MCF 10A (cell line): ENCODE results near the gene FAM161B. TPM values are rescaled to one million over a fixed set of nuclear protein-coding genes. Genes with fewer than 3 reads are reported as not detected.

Source experiments
- Bru-seq: library from RNA; stranded (reverse); fragments of 400-500 nt; gene quantifications from one replicate; lab custom pipeline; 2021; lab: Mats Ljungman, UMichigan
- BruChase-seq, 2 experiments: library from RNA; stranded (reverse); fragments of 400-500 nt; gene quantifications; one replicate each; lab custom pipeline; 2021; lab: Mats Ljungman, UMichigan
- BruUV-seq: library from RNA; stranded (reverse); fragments of 400-500 nt; replicated peaks from 2 replicates; lab custom pipeline; 2021; lab: Mats Ljungman, UMichigan
- CTCF ChIA-PET: fragments of 300-600 bp; sonication (Branson Sonifier 250); formaldehyde crosslinking; extraction: SDS; loops from one replicate; lab custom pipeline; 2021; ENCODE audit warnings: antibody characterized with exemption, inconsistent platforms; lab: Yijun Ruan, JAX
- POLR2A ChIA-PET: fragments of 300-600, 350-650 bp; sonication (Branson Sonifier 250); formaldehyde crosslinking; extraction: SDS; loops from one replicate; lab custom pipeline; 2020; ENCODE audit warnings: antibody characterized with exemption, inconsistent platforms; lab: Yijun Ruan, JAX
- DNase-seq: peaks from one replicate; pipeline ENCODE4 v3.0.0-alpha.2; 2018; ENCODE audit not compliant: unreplicated experiment
- H3K27ac Mint-ChIP-seq: one replicate; pipeline ENCODE4 v1.8.0; 2022; ENCODE audit warnings: mild to moderate bottlenecking, low read depth, mixed read lengths; ENCODE audit not compliant: unreplicated experiment
- H3K27me3 Mint-ChIP-seq: one replicate; pipeline ENCODE4 v1.8.0; 2022; ENCODE audit warnings: mixed read lengths; ENCODE audit not compliant: insufficient read depth, unreplicated experiment
- H3K36me3 Mint-ChIP-seq: one replicate; pipeline ENCODE4 v1.8.0; 2022; ENCODE audit warnings: mild to moderate bottlenecking, moderate library complexity, mixed read lengths; ENCODE audit not compliant: insufficient read depth, unreplicated experiment
- H3K4me1 Mint-ChIP-seq: one replicate; pipeline ENCODE4 v1.8.0; 2022; ENCODE audit warnings: mixed read lengths; ENCODE audit not compliant: insufficient read depth, unreplicated experiment
- H3K4me3 Mint-ChIP-seq: one replicate; pipeline ENCODE4 v1.8.0; 2022; ENCODE audit warnings: mild to moderate bottlenecking, moderate library complexity, mixed read lengths; ENCODE audit not compliant: unreplicated experiment
- H3K9me3 Mint-ChIP-seq: one replicate; pipeline ENCODE4 v1.8.0; 2022; ENCODE audit warnings: mixed read lengths; ENCODE audit not compliant: unreplicated experiment
- intact Hi-C: fragments of 100-400 bp; cut with micrococcal nuclease; formaldehyde crosslinking; loops from 2 replicates; pipeline ENCODE4 v1.14.1; 2022
- long read RNA-seq: library from polyadenylated mRNA; stranded (forward); transcript quantifications from one replicate; pipeline ENCODE4 v2.0.0, GENCODE V29; 2022
- total RNA-seq: library from RNA; stranded (reverse); gene quantifications from 2 replicates; pipeline ENCODE4 v1.2.3, GENCODE V29; 2022
- TF ChIP-seq, protein P1 (sequence below): fragments of 200-600 bp; IDR thresholded peaks from one replicate; pipeline ENCODE4 v1.8.0; 2022; ENCODE audit warnings: antibody characterized with exemption, mild to moderate bottlenecking; ENCODE audit not compliant: unreplicated experiment

The FAM161B gene, protein sequence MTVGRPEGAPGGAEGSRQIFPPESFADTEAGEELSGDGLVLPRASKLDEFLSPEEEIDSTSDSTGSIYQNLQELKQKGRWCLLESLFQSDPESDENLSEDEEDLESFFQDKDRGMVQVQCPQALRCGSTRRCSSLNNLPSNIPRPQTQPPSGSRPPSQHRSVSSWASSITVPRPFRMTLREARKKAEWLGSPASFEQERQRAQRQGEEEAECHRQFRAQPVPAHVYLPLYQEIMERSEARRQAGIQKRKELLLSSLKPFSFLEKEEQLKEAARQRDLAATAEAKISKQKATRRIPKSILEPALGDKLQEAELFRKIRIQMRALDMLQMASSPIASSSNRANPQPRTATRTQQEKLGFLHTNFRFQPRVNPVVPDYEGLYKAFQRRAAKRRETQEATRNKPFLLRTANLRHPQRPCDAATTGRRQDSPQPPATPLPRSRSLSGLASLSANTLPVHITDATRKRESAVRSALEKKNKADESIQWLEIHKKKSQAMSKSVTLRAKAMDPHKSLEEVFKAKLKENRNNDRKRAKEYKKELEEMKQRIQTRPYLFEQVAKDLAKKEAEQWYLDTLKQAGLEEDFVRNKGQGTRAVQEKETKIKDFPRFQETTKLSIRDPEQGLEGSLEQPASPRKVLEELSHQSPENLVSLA
- total RNA-seq, result 2.1 and 3.0 TPM in 2 replicates
- percentile 42 among the genes with signal in this experiment for Bru-seq, nascent RNA
- percentile 39 among the genes with signal in this experiment for BruChase-seq, experiment 1, labeled RNA remaining after a 6-hour chase
- BruChase-seq, experiment 2, labeled RNA remaining after a 2-hour chase, result percentile 38 among the genes with signal in this experiment
- long read RNA-seq, full-length matches to known transcripts, result 2 of 4 reads
- long read RNA-seq, partial matches to known transcripts, result 0 of 4 reads
- long read RNA-seq, other reads (novel, unspliced or antisense), result 2 of 4 reads

DNA sequence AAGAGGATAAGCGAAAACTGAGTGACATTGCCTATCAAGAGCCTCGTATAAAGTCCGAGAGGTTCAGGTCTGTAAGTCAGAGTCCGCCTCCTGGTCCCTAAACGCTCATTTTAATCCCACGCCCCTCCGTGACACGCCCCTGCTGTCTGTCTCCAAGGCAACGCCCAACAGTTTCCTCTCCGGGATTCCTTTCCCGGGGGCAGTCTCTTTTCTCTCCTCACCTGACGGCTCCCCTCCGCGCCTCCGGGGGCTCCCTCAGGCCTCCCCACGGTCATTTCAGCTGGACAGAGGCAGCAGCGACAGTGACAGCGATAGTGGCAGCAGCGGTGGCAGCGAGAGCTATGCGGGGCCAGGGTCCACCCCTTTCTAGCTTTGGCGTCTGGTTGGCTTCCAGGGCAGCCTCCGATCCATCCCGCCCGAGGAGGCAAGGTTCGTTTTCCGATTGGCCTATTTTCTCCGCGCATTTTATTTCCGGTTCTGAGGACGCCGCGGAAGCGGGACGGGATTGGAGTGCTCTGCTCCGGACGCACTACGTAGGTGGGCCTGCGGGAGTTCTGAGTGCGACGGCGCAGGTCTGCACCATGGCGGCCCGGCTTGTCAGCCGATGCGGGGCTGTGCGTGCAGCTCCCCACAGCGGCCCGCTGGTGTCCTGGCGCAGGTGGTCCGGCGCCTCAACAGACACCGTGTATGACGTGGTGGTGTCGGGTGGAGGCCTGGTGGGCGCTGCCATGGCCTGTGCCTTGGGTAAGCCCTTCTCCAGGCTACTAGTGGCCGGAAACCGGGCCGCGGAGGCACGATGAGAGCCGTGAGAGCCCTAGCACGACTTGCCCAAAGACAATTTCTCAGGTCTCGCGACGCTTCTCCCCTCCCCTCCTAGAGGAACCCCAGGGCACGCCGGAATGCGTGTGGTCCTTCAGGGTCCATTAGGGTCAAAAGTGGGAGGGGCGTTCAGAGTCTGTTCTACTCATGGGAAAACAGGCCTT lies at the start of gene FAM161B, which contains the start of gene COQ6:
Gene FAM161B (minus strand): TSS at position 343 of the 983 bp plus-strand sequence. CDS start 68 bp downstream, at position 275.
Gene COQ6 (plus strand): TSS at position 551 of the 983 bp plus-strand sequence. CDS start 31 bp downstream, at position 582.
- Mint-ChIP-seq H3K9me3 (no peaks in the 10 kb centered on the region), H3K4me3 (peak within 1 kb of the TSS; percentile 96), H3K27me3 (no peaks in the 10 kb centered on the region), H3K4me1 (peaks cover 10% of the 10 kb centered on the region), H3K27ac (peak within 1 kb of the TSS; percentile 93), H3K36me3 (peaks cover 21% of the 10 kb centered on the region)
- peak; percentile 97 for DNase-seq
- TF ChIP-seq, protein P1, sequence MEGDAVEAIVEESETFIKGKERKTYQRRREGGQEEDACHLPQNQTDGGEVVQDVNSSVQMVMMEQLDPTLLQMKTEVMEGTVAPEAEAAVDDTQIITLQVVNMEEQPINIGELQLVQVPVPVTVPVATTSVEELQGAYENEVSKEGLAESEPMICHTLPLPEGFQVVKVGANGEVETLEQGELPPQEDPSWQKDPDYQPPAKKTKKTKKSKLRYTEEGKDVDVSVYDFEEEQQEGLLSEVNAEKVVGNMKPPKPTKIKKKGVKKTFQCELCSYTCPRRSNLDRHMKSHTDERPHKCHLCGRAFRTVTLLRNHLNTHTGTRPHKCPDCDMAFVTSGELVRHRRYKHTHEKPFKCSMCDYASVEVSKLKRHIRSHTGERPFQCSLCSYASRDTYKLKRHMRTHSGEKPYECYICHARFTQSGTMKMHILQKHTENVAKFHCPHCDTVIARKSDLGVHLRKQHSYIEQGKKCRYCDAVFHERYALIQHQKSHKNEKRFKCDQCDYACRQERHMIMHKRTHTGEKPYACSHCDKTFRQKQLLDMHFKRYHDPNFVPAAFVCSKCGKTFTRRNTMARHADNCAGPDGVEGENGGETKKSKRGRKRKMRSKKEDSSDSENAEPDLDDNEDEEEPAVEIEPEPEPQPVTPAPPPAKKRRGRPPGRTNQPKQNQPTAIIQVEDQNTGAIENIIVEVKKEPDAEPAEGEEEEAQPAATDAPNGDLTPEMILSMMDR, result no peak
- TSS peak; percentile 44 for BruUV-seq
- ChIA-PET CTCF (interaction anchor here (0.6 to 0.7 kb wide), 4 partner anchors 26 to 183 kb away, joined by 3 to 4 read pairs (median 4); no protein-coding TSS in a partner anchor), POLR2A (interaction anchor here (0.6 to 1.3 kb wide), 22 partner anchors 8 to 814 kb away, joined by 3 to 16 read pairs (median 4); partner anchors contain the start of genes AREL1, BBOF1, ENTPD5 and FCF1)
- intact Hi-C loops, result loop anchor here (2.0 to 5.0 kb wide), 2 partner anchors 69 to 87 kb away; partner anchors contain the start of genes BBOF1 and ENTPD5

DNA sequence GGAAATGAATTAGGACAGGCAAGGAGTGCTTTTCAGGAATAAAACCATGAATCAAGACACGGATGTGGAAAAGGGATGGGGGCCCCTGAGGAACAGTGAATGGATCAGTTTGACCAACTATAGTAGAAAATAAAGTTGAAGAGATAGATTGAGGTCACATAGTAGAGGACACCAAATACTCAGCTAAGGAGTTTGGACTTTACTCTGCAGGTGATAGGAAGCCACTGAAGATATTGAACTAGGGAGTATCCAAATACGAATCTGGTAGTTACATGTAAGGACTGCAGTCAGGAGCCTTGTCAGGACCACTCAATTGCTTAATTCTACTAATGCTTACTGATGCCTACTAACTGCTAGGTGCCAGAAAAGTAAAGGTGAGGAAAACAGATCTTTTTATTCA lies 48.8 kb upstream of the FAM161B start:
- no peak overlapping the region for H3K4me3 Mint-ChIP-seq
- H3K9me3 Mint-ChIP-seq, result no peaks in the 10 kb centered on the region
- ChIA-PET POLR2A (no interaction called here), CTCF (interaction anchor here (1.3 kb wide), 1 partner anchor 22 kb away, joined by 4 read pairs; no protein-coding TSS in a partner anchor)
- H3K36me3 Mint-ChIP-seq, result peaks cover 34% of the 10 kb centered on the region
- intact Hi-C loops, result no loop called here
- no TSS peak for BruUV-seq
- peak overlapping the region; percentile 52 for H3K27ac Mint-ChIP-seq
- TF ChIP-seq, protein P1, result no peak
- no peak for DNase-seq
- H3K4me1 Mint-ChIP-seq, result no peaks in the 10 kb centered on the region
- no peaks in the 10 kb centered on the region for H3K27me3 Mint-ChIP-seq

DNA sequence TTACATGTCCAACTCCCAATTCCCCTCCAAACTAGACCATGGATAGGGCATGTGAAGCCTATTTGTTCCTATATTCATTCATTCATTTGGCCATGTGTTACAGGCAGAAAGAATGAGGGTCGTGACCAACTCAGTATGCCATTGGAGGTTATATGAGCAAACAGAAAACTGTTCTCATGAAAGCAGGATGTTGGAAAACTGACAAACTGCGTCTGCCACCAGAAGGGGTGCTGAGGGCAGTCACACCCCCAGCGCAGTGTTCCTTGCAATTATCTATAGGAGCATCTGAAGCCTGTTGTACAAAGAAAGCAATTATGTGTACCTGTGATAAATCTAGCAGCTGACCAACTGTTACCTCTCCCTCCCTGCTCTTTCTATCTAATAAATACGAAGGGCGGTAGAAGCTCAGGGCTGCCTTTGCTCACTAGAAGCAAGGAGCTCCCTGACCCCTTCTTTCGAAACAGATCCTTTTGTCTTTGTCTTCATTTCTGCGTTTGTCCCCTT lies 48.1 kb upstream of the FAM161B start:
- H3K36me3 Mint-ChIP-seq, result peaks cover 26% of the 10 kb centered on the region
- no TSS peak for BruUV-seq
- peak overlapping the region; percentile 52 for H3K27ac Mint-ChIP-seq
- TF ChIP-seq, protein P1, result no peak
- H3K27me3 Mint-ChIP-seq, result no peaks in the 10 kb centered on the region
- no peaks in the 10 kb centered on the region for H3K9me3 Mint-ChIP-seq
- POLR2A ChIA-PET, result no interaction called here
- no peaks in the 10 kb centered on the region for H3K4me1 Mint-ChIP-seq
- intact Hi-C loops, result no loop called here
- no peak overlapping the region for H3K4me3 Mint-ChIP-seq
- DNase-seq, result no peak
- CTCF ChIA-PET, result interaction anchor here (0.6 kb wide), 1 partner anchor 38 kb away, joined by 3 read pairs; no protein-coding TSS in a partner anchor
